GM10847 (cell line): ENCODE data around the gene KDM5B.

Source experiments
- POLR2A ChIP-seq: IDR thresholded peaks from 2 replicates; pipeline ENCODE4 v1.6.1; 2011; ENCODE audit not compliant: insufficient read length; ENCODE audit errors: extremely low read depth

KDM5B gene

GRCh38 chr1:202689493-202690342 lies 118.5 kb downstream of the KDM5B start:
- TF ChIP-seq POLR2A: no peak

- no peak for TF ChIP-seq POLR2A
These were observed 119.1 kb downstream of the KDM5B start for GRCh38 chr1:202689082-202689481.

- no peak for TF ChIP-seq POLR2A
These were observed 119.8 kb downstream of the KDM5B start for GRCh38 chr1:202688401-202688800.

GRCh38 chr1:202687798-202688197 lies 120.4 kb downstream of the KDM5B start:
- no peak for TF ChIP-seq POLR2A

- no peak for TF ChIP-seq POLR2A
These were observed 120.9 kb downstream of the KDM5B start for GRCh38 chr1:202687370-202687769.

- no peak for TF ChIP-seq POLR2A
These were observed 122.6 kb downstream of the KDM5B start for GRCh38 chr1:202685641-202686040.

GRCh38 chr1:202684716-202685115 lies 123.5 kb downstream of the KDM5B start:
- TF ChIP-seq POLR2A: no peak

GRCh38 chr1:202683029-202683428 lies 125.2 kb downstream of the KDM5B start:
- TF ChIP-seq POLR2A: no peak

GRCh38 chr1:202682477-202682876 lies 125.7 kb downstream of the KDM5B start:
- no peak for TF ChIP-seq POLR2A

- no peak for TF ChIP-seq POLR2A
These were observed 126.3 kb downstream of the KDM5B start for GRCh38 chr1:202681736-202682420.

GRCh38 chr1:202680586-202681352 lies 127.5 kb downstream of the KDM5B start:
- TF ChIP-seq POLR2A: no peak

GRCh38 chr1:202679406-202680177 lies 128.6 kb downstream of the KDM5B start:
- no peak for TF ChIP-seq POLR2A

- no peak for TF ChIP-seq POLR2A
These were observed 130.8 kb downstream of the KDM5B start for GRCh38 chr1:202677433-202677832.
